DND-41 (cell line): ENCODE data around the gene TRAK1.

Experiments used
- ATAC-seq: fragments of 200-7000 bp; cut with Tn5 transposase; 3 replicates; pipeline ENCODE4 v1.9.1; 2021; ENCODE audit warnings: low read depth; ENCODE audit not compliant: insufficient read depth
- DNase-seq: peaks from one replicate; pipeline ENCODE4 v3.0.0-alpha.2; 2020
- H2AFZ ChIP-seq: 2 replicates; pipeline ENCODE4 v1.6.0; 2012; ENCODE audit warnings: low read depth, low read length
- H3K27ac ChIP-seq: 2 replicates; pipeline ENCODE4 v1.5.1; 2012; ENCODE audit warnings: low read length, inconsistent platforms
- H3K27me3 ChIP-seq: fragments of 200-600 bp; sonication (generic); 2 replicates; pipeline ENCODE4 v1.6.0; 2012; ENCODE audit warnings: low read length, mild to moderate bottlenecking, inconsistent platforms; ENCODE audit not compliant: insufficient read depth, poor library complexity
- H3K36me3 ChIP-seq: 2 replicates; pipeline ENCODE4 v1.5.1; 2012; ENCODE audit warnings: low read length, inconsistent platforms; ENCODE audit not compliant: insufficient read depth
- H3K4me1 ChIP-seq: 2 replicates; pipeline ENCODE4 v1.5.1; 2012; ENCODE audit warnings: mild to moderate bottlenecking, low read length; ENCODE audit not compliant: insufficient read depth
- H3K4me2 ChIP-seq: 2 replicates; pipeline ENCODE4 v1.6.0; 2012; ENCODE audit warnings: mild to moderate bottlenecking, moderate library complexity, low read length, inconsistent platforms; ENCODE audit not compliant: insufficient read depth
- H3K4me3 ChIP-seq, 2 experiments: fragments of 200-600 bp in 1 of 2; shearing (Covaris generic) in 1 of 2; 2 replicates each; pipeline ENCODE4 v1.5.1; 2012 to 2016; ENCODE audit warnings: inconsistent platforms in 2 of 2, low read length in 2 of 2, mild to moderate bottlenecking in 2 of 2, low read depth in 1 of 2, moderate library complexity in 1 of 2
- H3K79me2 ChIP-seq: 2 replicates; pipeline ENCODE4 v1.6.0; 2012; ENCODE audit warnings: low read length, inconsistent platforms; ENCODE audit not compliant: insufficient read depth
- H3K9ac ChIP-seq: 2 replicates; pipeline ENCODE4 v1.6.0; 2012; ENCODE audit warnings: low read depth, mild to moderate bottlenecking, inconsistent platforms, low read length, moderate library complexity
- H3K9me3 ChIP-seq: 2 replicates; pipeline ENCODE4 v1.5.1; 2012; ENCODE audit warnings: low read length, moderate library complexity, mild to moderate bottlenecking, inconsistent platforms; ENCODE audit not compliant: insufficient read depth, severe bottlenecking
- H4K20me1 ChIP-seq: 2 replicates; pipeline ENCODE4 v1.6.0; 2012; ENCODE audit warnings: low read length; ENCODE audit not compliant: insufficient read depth
- CTCF ChIP-seq: IDR thresholded peaks from 2 replicates; pipeline ENCODE4 v1.5.1; 2012; ENCODE audit warnings: borderline replicate concordance, low read length, moderate library complexity, mild to moderate bottlenecking; ENCODE audit not compliant: poor library complexity, severe bottlenecking; ENCODE audit errors: extremely low read depth
- EZH2 ChIP-seq: IDR thresholded peaks from 3 replicates; pipeline ENCODE4 v1.6.1; 2012; ENCODE audit warnings: borderline replicate concordance, low read depth, mild to moderate bottlenecking, moderate library complexity, low read length, inconsistent platforms; ENCODE audit not compliant: severe bottlenecking

Gene TRAK1

GRCh38 chr3:42110631-42111030 lies 19.5 kb downstream of the TRAK1 start:
- Histone ChIP-seq H3K4me2 (no peak overlapping the region), H3K4me3 (no peak overlapping the region), H3K27me3 (no peaks in the 10 kb centered on the region), H3K36me3 (no peaks in the 10 kb centered on the region), H3K9me3 (no peaks in the 10 kb centered on the region), H3K27ac (no peak overlapping the region), H3K9ac (no peak overlapping the region), H3K79me2 (no peaks in the 10 kb centered on the region), H2AFZ (no peak overlapping the region), H4K20me1 (peaks cover 1% of the 10 kb centered on the region), H3K4me1 (no peaks in the 10 kb centered on the region)
- no peak for ATAC-seq
- no peak for TF ChIP-seq EZH2
- TF ChIP-seq CTCF, result no peak
- no peak for DNase-seq

GRCh38 chr3:42114130-42114725 lies 23.1 kb downstream of the TRAK1 start:
- Histone ChIP-seq H4K20me1 (peaks cover 3% of the 10 kb centered on the region), H3K27me3 (no peaks in the 10 kb centered on the region), H3K4me1 (no peaks in the 10 kb centered on the region), H3K9me3 (no peaks in the 10 kb centered on the region), H3K36me3 (no peaks in the 10 kb centered on the region), H2AFZ (no peak overlapping the region), H3K4me2 (no peak overlapping the region), H3K79me2 (no peaks in the 10 kb centered on the region), H3K27ac (no peak overlapping the region), H3K4me3 (no peak overlapping the region), H3K9ac (no peak overlapping the region)
- DNase-seq, result no peak
- no peak for TF ChIP-seq EZH2
- ATAC-seq, result no peak

GRCh38 chr3:42115215-42115614 lies 24.1 kb downstream of the TRAK1 start:
- Histone ChIP-seq H3K9ac (no peak overlapping the region), H4K20me1 (peaks cover 3% of the 10 kb centered on the region), H2AFZ (no peak overlapping the region), H3K36me3 (no peaks in the 10 kb centered on the region), H3K9me3 (no peaks in the 10 kb centered on the region), H3K27me3 (no peaks in the 10 kb centered on the region), H3K27ac (no peak overlapping the region), H3K4me1 (no peaks in the 10 kb centered on the region), H3K4me3 (no peak overlapping the region), H3K4me2 (no peak overlapping the region), H3K79me2 (no peaks in the 10 kb centered on the region)
- DNase-seq (no peak), ATAC-seq (no peak)
- TF ChIP-seq EZH2 (no peak), CTCF (no peak)

GRCh38 chr3:42115946-42116345 lies 24.8 kb downstream of the TRAK1 start:
- no peak for DNase-seq
- Histone ChIP-seq H2AFZ (no peak overlapping the region), H3K4me1 (no peaks in the 10 kb centered on the region), H3K4me3 (no peak overlapping the region), H4K20me1 (peaks cover 3% of the 10 kb centered on the region; the same call in 1 of the 2 replicates), H3K27ac (no peak overlapping the region), H3K4me2 (no peak overlapping the region), H3K36me3 (no peaks in the 10 kb centered on the region), H3K9me3 (no peaks in the 10 kb centered on the region), H3K79me2 (no peaks in the 10 kb centered on the region), H3K27me3 (no peaks in the 10 kb centered on the region), H3K9ac (no peak overlapping the region)
- ATAC-seq, result no peak
- no peak for TF ChIP-seq CTCF
- no peak for TF ChIP-seq EZH2
